ENCODE measurements around the gene RPA1. TPM values are rescaled to one million over a fixed set of nuclear protein-coding genes. Genes with fewer than 3 reads are reported as not detected.

RPA1 gene
- total RNA-seq, 4 donors from 2014 or later: 24.0 to 37.2 (median 26.4) TPM

DNA sequence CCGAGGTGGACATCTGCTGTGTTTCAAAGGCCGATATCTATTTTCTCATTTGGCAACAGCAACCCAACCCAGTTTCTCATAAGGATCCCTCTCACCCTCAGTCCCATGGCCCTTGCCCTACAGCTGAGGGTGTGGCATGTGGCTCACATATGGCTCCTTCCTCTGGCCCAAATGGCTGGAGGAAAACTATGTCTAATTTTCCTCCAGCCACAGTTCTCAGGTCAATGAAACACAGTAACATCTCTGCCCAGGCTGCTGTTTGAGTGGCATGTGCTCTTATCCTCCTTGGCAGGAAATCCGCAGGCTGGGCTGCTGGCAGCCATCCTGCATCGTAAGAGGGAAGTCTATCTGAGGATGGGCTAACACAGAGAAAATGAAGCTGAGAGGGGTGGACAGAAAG, 43.9 kb upstream of the RPA1 start:
- no peaks in the 10 kb centered on the region for H3K9me3 ChIP-seq
- 78 to 85% methylated on average over 4 of the region's 4 CpGs for WGBS, 2 donors
- H3K27me3 ChIP-seq: no peaks in the 10 kb centered on the region
- DNase-seq: no peak
- TF ChIP-seq, protein P1, sequence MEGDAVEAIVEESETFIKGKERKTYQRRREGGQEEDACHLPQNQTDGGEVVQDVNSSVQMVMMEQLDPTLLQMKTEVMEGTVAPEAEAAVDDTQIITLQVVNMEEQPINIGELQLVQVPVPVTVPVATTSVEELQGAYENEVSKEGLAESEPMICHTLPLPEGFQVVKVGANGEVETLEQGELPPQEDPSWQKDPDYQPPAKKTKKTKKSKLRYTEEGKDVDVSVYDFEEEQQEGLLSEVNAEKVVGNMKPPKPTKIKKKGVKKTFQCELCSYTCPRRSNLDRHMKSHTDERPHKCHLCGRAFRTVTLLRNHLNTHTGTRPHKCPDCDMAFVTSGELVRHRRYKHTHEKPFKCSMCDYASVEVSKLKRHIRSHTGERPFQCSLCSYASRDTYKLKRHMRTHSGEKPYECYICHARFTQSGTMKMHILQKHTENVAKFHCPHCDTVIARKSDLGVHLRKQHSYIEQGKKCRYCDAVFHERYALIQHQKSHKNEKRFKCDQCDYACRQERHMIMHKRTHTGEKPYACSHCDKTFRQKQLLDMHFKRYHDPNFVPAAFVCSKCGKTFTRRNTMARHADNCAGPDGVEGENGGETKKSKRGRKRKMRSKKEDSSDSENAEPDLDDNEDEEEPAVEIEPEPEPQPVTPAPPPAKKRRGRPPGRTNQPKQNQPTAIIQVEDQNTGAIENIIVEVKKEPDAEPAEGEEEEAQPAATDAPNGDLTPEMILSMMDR (IDR thresholded peaks at IDR 0.05): no peak
- no peak for TF ChIP-seq POLR2A (IDR thresholded peaks at IDR 0.05)
- no peaks in the 10 kb centered on the region for H3K36me3 ChIP-seq
- intact Hi-C loops (cut with DNase I): loop anchor here (5.0 kb wide), 1 partner anchor 59 kb away; no protein-coding TSS in a partner anchor
- peaks cover 29 to 52% of the 10 kb centered on the region in 2 donors for H3K4me1 ChIP-seq
- H3K4me3 ChIP-seq (replicated peaks in 1 of 3): no peak overlapping the region
- H3K27ac ChIP-seq: peak overlapping the region; percentile 85 to 99 (median 98)

DNA sequence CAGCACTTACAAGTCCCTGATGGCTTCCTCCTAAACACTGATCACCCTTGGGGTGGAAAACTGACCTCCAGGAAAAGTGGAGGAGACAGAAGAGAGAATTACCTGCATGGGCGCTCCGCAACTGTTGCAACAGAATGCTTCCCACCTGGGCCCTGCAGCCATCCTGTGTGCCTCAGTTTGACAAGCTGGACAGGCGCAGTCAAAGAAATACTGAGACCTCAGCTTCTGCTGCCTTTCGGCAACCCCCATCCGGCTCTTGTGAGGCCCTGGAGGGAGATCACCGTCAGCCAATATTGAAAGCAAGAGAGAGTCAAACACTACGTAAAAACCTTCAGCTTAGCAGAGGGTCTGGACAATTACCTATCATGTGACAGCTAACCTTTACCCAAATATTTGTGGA, 43.1 kb upstream of the RPA1 start:
- Histone ChIP-seq H3K9me3 (no peaks in the 10 kb centered on the region), H3K4me1 (peaks cover 22 to 44% of the 10 kb centered on the region in 2 donors), H3K27ac (peak overlapping the region; percentile 85 to 99 (median 98)), H3K4me3 (replicated peaks in 1 of 3) (no peak overlapping the region), H3K36me3 (no peaks in the 10 kb centered on the region), H3K27me3 (no peaks in the 10 kb centered on the region)
- no peak for DNase-seq
- intact Hi-C loops (cut with DNase I): loop anchor here (5.0 kb wide), 1 partner anchor 59 kb away; no protein-coding TSS in a partner anchor
- TF ChIP-seq, protein P1 (IDR thresholded peaks at IDR 0.05): no peak
- no peak for TF ChIP-seq POLR2A (IDR thresholded peaks at IDR 0.05)
- WGBS, 2 donors: 80 to 82% methylated on average over 7 of the region's 7 CpGs

DNA sequence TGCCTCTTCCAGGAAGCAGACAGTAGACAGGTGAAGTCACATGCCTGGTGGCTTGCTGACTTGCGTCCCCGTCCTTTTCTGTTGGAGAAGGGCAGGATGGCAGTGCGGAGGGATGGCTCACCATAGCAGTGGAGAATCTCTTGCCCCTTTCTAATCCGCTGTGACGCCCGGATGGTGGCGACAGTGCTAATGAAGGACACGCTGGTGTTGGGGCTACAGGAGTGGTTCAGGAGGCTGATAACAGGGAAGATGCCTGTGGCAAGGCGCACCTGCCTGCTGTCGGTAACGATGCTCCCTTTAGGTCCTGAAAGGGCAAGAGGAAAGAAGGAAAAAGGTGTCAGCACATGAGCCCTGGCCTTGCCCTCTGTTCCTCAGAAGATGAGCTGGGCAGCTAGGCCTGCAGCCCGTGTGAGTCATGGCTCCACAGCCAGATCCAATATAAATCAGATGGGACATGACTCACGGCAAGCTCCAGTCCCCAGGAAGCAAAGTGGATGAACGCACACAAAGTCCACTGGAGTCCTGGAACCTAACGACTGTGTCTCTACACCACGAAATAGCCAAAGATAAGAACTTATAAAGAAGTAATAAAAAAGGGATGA, 42.4 kb upstream of the RPA1 start:
- no peak for DNase-seq
- intact Hi-C loops (cut with DNase I): loop anchor here (5.0 kb wide), 1 partner anchor 60 kb away; no protein-coding TSS in a partner anchor
- H3K36me3 ChIP-seq: no peaks in the 10 kb centered on the region
- H3K4me1 ChIP-seq: peaks cover 15 to 41% of the 10 kb centered on the region in 2 donors
- TF ChIP-seq POLR2A (IDR thresholded peaks at IDR 0.05): no peak
- H3K4me3 ChIP-seq (replicated peaks in 1 of 3): no peak overlapping the region
- no peaks in the 10 kb centered on the region for H3K9me3 ChIP-seq
- no peaks in the 10 kb centered on the region for H3K27me3 ChIP-seq
- H3K27ac ChIP-seq: peak overlapping the region; percentile 85 to 99 (median 98)
- WGBS, 2 donors: 80 to 82% methylated on average over 16 of the region's 16 CpGs

DNA sequence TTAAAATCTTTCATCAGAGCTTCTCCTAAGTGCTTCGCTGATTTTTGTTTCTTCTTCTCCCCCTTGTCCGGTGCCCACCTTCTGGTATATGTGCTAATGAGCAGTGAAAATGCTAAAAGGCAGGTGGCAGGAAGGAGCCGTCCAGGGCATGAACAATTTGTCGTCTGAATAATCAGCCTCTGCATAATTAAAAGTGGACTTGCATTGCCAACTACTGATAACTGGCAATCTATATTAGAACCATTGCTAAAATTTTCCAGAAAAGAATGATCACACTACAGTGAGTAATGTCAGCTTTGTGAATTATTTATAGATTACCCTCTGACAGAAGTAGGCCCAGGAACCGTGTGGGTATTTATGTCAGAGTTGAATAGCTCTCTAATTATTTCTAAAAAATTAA, 39.9 kb upstream of the RPA1 start:
- no peak for DNase-seq
- Histone ChIP-seq H3K27ac (no peak overlapping the region), H3K9me3 (no peaks in the 10 kb centered on the region), H3K4me3 (replicated peaks in 1 of 3) (no peak overlapping the region), H3K27me3 (no peaks in the 10 kb centered on the region), H3K36me3 (no peaks in the 10 kb centered on the region), H3K4me1 (peaks cover 8 to 36% of the 10 kb centered on the region in 2 donors)
- WGBS, 2 donors: 68 to 75% methylated on average over 5 of the region's 5 CpGs
- intact Hi-C loops (cut with DNase I): loop anchor here (5.0 kb wide), 1 partner anchor 63 kb away; no protein-coding TSS in a partner anchor
- TF ChIP-seq, protein P1 (IDR thresholded peaks at IDR 0.05): no peak
- TF ChIP-seq POLR2A (IDR thresholded peaks at IDR 0.05): no peak

DNA sequence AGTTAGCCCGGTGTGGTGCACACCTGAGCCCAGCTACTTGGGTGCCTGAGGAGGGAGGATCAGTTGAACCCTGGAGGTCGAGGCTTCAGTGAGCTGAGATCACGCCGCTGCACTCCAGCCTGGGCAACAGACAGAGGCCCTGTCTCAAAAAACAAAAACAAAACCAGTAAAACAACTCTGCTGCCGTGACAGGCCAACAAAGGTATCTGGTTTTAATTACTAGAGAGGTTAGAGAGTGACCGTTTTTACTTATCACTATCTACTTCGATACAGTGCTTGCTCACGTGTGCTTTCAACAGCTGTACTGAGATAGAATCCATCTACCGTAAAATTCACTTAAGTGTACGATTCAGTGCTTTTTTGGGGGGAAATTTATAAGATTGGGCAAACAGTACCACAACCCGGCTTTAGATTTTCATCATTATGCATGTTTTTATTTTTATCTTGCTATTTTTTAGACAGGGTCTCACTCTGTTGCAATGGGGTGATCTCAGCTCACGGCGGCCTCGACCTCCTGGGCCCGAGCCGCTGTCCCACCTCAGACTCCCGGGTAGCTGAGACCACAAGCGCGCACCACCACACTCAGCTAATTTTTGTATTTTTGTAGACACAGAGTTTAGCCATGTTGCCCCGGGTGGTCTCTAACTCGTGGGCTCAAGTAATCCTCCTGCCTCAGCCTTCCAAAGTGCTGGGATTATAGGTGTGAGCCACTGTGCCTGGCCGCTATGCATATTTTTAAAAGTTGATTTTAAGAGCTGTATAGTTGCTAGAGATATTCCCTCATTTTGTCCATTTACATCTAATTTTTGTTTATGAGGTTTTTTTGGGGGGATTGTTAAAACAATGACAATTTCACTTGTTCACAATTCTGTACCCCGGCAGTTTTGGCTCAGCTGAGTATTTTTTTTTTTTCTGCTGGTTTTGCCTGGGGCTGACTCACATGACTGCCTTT, 37.0 kb upstream of the RPA1 start:
- Histone ChIP-seq H3K27me3 (no peaks in the 10 kb centered on the region), H3K4me3 (replicated peaks in 1 of 3) (no peak overlapping the region), H3K9me3 (no peaks in the 10 kb centered on the region), H3K4me1 (peaks cover 8 to 28% of the 10 kb centered on the region in 2 donors), H3K36me3 (no peaks in the 10 kb centered on the region), H3K27ac (peak overlapping the region; percentile 17 to 79 (median 41))
- no peak for TF ChIP-seq POLR2A (IDR thresholded peaks at IDR 0.05)
- TF ChIP-seq, protein P1 (IDR thresholded peaks at IDR 0.05): no peak
- DNase-seq: peak in 1 of 2 donors; percentile 55
- intact Hi-C loops (cut with DNase I): no loop called here
- 66 to 69% methylated on average over 23 of the region's 23 CpGs for WGBS, 2 donors
